ENCODE results near the gene MEIOB. TPM values are rescaled to one million over a fixed set of nuclear protein-coding genes. Genes with fewer than 3 reads are reported as not detected.
A peak's percentile ranks its signal among the peaks of the same experiment; 100 is the strongest.

MEIOB gene
- total RNA-seq, 1 experiment from 2014 or later, result not detected

DNA sequence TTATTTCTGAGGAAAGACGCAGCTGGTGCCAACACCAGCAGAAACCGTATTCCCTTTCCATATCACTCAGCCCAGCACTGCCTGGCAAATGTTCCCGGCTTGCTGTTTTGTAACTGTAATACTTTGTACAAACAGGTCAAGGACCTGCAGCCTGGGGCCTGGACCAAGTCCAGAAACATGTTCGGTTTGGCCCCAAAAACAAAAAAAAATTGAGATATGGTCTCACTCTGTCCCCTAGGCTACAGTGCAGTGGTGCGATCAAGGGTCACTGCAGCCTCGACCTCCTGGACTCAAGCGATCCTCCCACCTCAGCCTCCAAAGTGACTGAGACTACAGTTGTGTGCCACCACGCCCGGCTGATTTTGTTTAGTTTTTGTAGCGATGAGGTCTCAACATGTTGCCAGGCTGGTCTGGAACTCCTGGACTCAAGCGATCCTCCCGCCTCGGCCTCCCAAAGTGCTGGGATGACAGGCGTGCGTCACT is 46.5 kb downstream of the MEIOB start:
- peaks cover 24% of the 10 kb centered on the region; the same call in 1 of the 2 replicates for H3F3A ChIP-seq (ENCODE audit: insufficient read depth, low read depth)
- ChIA-PET POLR2A (ENCODE audit: unreplicated experiment) (interaction anchor here (0.6 kb wide), 1 partner anchor 79 kb away, joined by 3 read pairs; no protein-coding TSS in a partner anchor), CTCF (no interaction called here)
- intact Hi-C loops (cut with micrococcal nuclease; ENCODE audit: unreplicated experiment), result no loop called here
- no peak overlapping the region; the same call in 1 of the 2 replicates for H2AFZ ChIP-seq
- no peak overlapping the region for H3K27ac ChIP-seq
- BruUV-seq (replicated peaks), result TSS peak; percentile 60
- H3K79me2 ChIP-seq (ENCODE audit: low read depth), result peaks cover 40% of the 10 kb centered on the region
- TF ChIP-seq EZH2 (IDR thresholded peaks at IDR 0.05; ENCODE audit: low read depth), result no peak
- TF ChIP-seq, protein P1, sequence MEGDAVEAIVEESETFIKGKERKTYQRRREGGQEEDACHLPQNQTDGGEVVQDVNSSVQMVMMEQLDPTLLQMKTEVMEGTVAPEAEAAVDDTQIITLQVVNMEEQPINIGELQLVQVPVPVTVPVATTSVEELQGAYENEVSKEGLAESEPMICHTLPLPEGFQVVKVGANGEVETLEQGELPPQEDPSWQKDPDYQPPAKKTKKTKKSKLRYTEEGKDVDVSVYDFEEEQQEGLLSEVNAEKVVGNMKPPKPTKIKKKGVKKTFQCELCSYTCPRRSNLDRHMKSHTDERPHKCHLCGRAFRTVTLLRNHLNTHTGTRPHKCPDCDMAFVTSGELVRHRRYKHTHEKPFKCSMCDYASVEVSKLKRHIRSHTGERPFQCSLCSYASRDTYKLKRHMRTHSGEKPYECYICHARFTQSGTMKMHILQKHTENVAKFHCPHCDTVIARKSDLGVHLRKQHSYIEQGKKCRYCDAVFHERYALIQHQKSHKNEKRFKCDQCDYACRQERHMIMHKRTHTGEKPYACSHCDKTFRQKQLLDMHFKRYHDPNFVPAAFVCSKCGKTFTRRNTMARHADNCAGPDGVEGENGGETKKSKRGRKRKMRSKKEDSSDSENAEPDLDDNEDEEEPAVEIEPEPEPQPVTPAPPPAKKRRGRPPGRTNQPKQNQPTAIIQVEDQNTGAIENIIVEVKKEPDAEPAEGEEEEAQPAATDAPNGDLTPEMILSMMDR (conservative IDR thresholded peaks at IDR 0.05), result no peak
- no peaks in the 10 kb centered on the region for H3K9me3 ChIP-seq (ENCODE audit: insufficient read depth, low read depth)
- H4K20me1 ChIP-seq (ENCODE audit: insufficient read depth), result peaks cover 14% of the 10 kb centered on the region; the same call in 1 of the 2 replicates
- peaks cover 28% of the 10 kb centered on the region for H3K4me1 ChIP-seq (replicated peaks; ENCODE audit: insufficient read depth)
- H3K4me2 ChIP-seq, result peak overlapping the region; percentile 94
- H3K9me2 ChIP-seq (ENCODE audit: insufficient read depth), result no peaks in the 10 kb centered on the region
- peak overlapping the region; percentile 74; the same call in 1 of the 2 replicates for H3K4me3 ChIP-seq
- no peak for DNase-seq
- H3K36me3 ChIP-seq (ENCODE audit: low read depth), result no peaks in the 10 kb centered on the region
- no peaks in the 10 kb centered on the region for H3K27me3 ChIP-seq (ENCODE audit: insufficient read depth, low read depth)

GRCh38 chr16:1823821-1824220 is 48.1 kb downstream of the MEIOB start:
- no peak for TF ChIP-seq EZH2 (IDR thresholded peaks at IDR 0.05; ENCODE audit: low read depth)
- TF ChIP-seq, protein P1 (conservative IDR thresholded peaks at IDR 0.05), result no peak; the same call in 1 of the 2 replicates
- BruUV-seq (replicated peaks), result no TSS peak
- intact Hi-C loops (cut with micrococcal nuclease; ENCODE audit: unreplicated experiment), result no loop called here
- Histone ChIP-seq H4K20me1 (ENCODE audit: insufficient read depth) (no peaks in the 10 kb centered on the region), H3K9me2 (ENCODE audit: insufficient read depth) (no peaks in the 10 kb centered on the region), H2AFZ (no peak overlapping the region), H3K4me1 (replicated peaks; ENCODE audit: insufficient read depth) (peaks cover 13% of the 10 kb centered on the region), H3K4me3 (no peak overlapping the region), H3K36me3 (ENCODE audit: low read depth) (no peaks in the 10 kb centered on the region), H3K9me3 (ENCODE audit: insufficient read depth, low read depth) (no peaks in the 10 kb centered on the region), H3K27me3 (ENCODE audit: insufficient read depth, low read depth) (no peaks in the 10 kb centered on the region), H3K4me2 (no peak overlapping the region), H3F3A (ENCODE audit: insufficient read depth, low read depth) (peaks cover 14% of the 10 kb centered on the region; the same call in 1 of the 2 replicates), H3K27ac (no peak overlapping the region), H3K79me2 (ENCODE audit: low read depth) (peaks cover 24% of the 10 kb centered on the region)
- peak in 1 of 2 experiments; percentile 54 for DNase-seq
- ChIA-PET CTCF (interaction anchor here (0.7 kb wide), 1 partner anchor 383 kb away, joined by 6 read pairs; no protein-coding TSS in a partner anchor), POLR2A (ENCODE audit: unreplicated experiment) (no interaction called here)

- no peak for TF ChIP-seq EZH2 (IDR thresholded peaks at IDR 0.05; ENCODE audit: low read depth)
- TF ChIP-seq, protein P1 (conservative IDR thresholded peaks at IDR 0.05), result no peak
- CTCF ChIA-PET, result interaction anchor here (0.6 kb wide), 1 partner anchor 19 kb away, joined by 5 read pairs; no protein-coding TSS in a partner anchor
- no TSS peak for BruUV-seq (replicated peaks)
- H3K9me2 ChIP-seq (ENCODE audit: insufficient read depth), result no peaks in the 10 kb centered on the region
- H3K79me2 ChIP-seq (ENCODE audit: low read depth), result peaks cover 14% of the 10 kb centered on the region
- H3K27me3 ChIP-seq (ENCODE audit: insufficient read depth, low read depth), result no peaks in the 10 kb centered on the region
- intact Hi-C loops (cut with micrococcal nuclease; ENCODE audit: unreplicated experiment), result no loop called here
- no peaks in the 10 kb centered on the region for H3K9me3 ChIP-seq (ENCODE audit: insufficient read depth, low read depth)
- no peak overlapping the region for H2AFZ ChIP-seq
- H3K27ac ChIP-seq, result no peak overlapping the region
- H3K4me1 ChIP-seq (replicated peaks; ENCODE audit: insufficient read depth), result peaks cover 6% of the 10 kb centered on the region; the same call in 1 of the 2 replicates
- POLR2A ChIA-PET (ENCODE audit: unreplicated experiment), result no interaction called here
- H3K36me3 ChIP-seq (ENCODE audit: low read depth), result no peaks in the 10 kb centered on the region
- H4K20me1 ChIP-seq (ENCODE audit: insufficient read depth), result no peaks in the 10 kb centered on the region
- peaks cover 13% of the 10 kb centered on the region; the same call in 1 of the 2 replicates for H3F3A ChIP-seq (ENCODE audit: insufficient read depth, low read depth)
- DNase-seq, result no peak
- no peak overlapping the region for H3K4me2 ChIP-seq
- no peak overlapping the region for H3K4me3 ChIP-seq
These were observed 49.2 kb downstream of the MEIOB start for GRCh38 chr16:1822801-1823200.
